ENCODE measurements around the gene CHPF. TPM values are rescaled to one million over a fixed set of nuclear protein-coding genes. Genes with fewer than 3 reads are reported as not detected.
A peak's percentile ranks its signal among the peaks of the same experiment; 100 is the strongest.

The CHPF gene
- total RNA-seq, 2 experiments from 2014 or later: 24.1 to 33.0 TPM

DNA sequence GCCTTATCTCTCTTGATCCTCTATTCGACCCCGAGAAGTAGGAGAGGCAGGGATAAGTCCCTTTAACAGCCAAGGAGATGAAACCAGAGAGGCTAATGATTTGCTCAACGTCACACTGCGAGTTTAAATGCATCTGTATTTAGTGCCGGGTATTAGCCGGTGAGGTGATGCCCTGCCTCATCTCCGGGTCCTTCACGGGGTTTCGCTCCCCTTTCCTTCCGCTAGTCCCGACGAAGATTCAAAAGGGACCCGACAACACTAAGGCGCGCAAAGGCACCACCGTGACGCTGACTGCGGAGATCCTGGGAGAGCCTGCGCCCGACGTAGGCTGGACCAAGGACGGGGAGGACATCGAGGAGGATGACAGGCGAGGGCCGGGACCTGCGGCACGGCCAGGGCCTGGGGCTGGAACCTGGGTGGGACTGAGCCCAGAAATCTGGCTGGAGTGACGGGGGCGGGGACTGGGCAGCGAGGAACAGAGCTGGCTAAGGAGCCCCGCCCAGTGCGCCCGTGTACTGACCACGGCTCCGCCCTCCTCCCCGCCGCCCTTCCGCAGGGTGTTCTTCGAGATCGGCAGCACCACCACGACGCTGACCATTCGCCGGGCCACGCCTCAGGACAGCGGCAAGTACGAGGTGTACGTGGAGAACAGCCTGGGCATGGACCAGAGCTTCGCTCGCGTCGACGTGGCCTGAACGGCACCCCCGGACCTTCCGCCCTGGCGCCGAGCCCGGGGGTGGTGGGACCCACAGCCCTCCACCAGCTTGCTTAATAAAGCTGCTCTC is 45.9 kb downstream of the CHPF start:
- BruUV-seq (replicated peaks): no TSS peak
- H3K36me3 ChIP-seq (ENCODE audit: insufficient read depth, low read length): no peaks in the 10 kb centered on the region

GRCh38 chr2:219496825-219497494 is 46.6 kb downstream of the CHPF start:
- H3K9me2 ChIP-seq (ENCODE audit: insufficient read depth, low read length): no peaks in the 10 kb centered on the region
- no peak overlapping the region for H3K4me2 ChIP-seq (ENCODE audit: low read length)
- peaks cover 23% of the 10 kb centered on the region for H3K4me1 ChIP-seq (ENCODE audit: insufficient read depth, low read length, poor library complexity, severe bottlenecking)
- intact Hi-C loops (cut with micrococcal nuclease; ENCODE audit: unreplicated experiment): no loop called here
- no peaks in the 10 kb centered on the region for H3K9me3 ChIP-seq (ENCODE audit: low read length)
- no peak for TF ChIP-seq CTCF (conservative IDR thresholded peaks at IDR 0.05; ENCODE audit: low read length)
- TF ChIP-seq EZH2phosphoT487 (IDR thresholded peaks at IDR 0.05; ENCODE audit: borderline replicate concordance, low read depth, low read length): no peak
- no peak for DNase-seq (ENCODE audit: low spot score)
- BruUV-seq (replicated peaks): no TSS peak
- H4K20me1 ChIP-seq (ENCODE audit: insufficient read depth, low read length): no peaks in the 10 kb centered on the region
- no peaks in the 10 kb centered on the region for H3K79me2 ChIP-seq (ENCODE audit: insufficient read depth, low read depth, low read length)
- H3K27ac ChIP-seq (ENCODE audit: low read depth, low read length, poor library complexity, severe bottlenecking): no peak overlapping the region
- H2AFZ ChIP-seq (ENCODE audit: low read length): no peak overlapping the region
- ChIA-PET POLR2A (no interaction called here), CTCF (ENCODE audit: unreplicated experiment) (interaction anchor here (0.5 to 1.1 kb wide), 2 partner anchors 19 to 33 kb away, joined by 3 read pairs; no protein-coding TSS in a partner anchor)
- no peak overlapping the region for H3K4me3 ChIP-seq (ENCODE audit: low read depth, low read length, poor library complexity, severe bottlenecking)
- no peaks in the 10 kb centered on the region for H3K36me3 ChIP-seq (ENCODE audit: insufficient read depth, low read length)

More for the DNA sequence above, 45.9 kb downstream of the CHPF start:
- Histone ChIP-seq H3K4me1 (ENCODE audit: insufficient read depth, low read length, poor library complexity, severe bottlenecking) (peaks cover 23% of the 10 kb centered on the region), H3K27ac (ENCODE audit: low read depth, low read length, poor library complexity, severe bottlenecking) (no peak overlapping the region), H2AFZ (ENCODE audit: low read length) (peak overlapping the region; percentile 53; the same call in 1 of the 2 replicates), H3K9me3 (ENCODE audit: low read length) (no peaks in the 10 kb centered on the region), H3K9me2 (ENCODE audit: insufficient read depth, low read length) (no peaks in the 10 kb centered on the region), H3K79me2 (ENCODE audit: insufficient read depth, low read depth, low read length) (no peaks in the 10 kb centered on the region), H4K20me1 (ENCODE audit: insufficient read depth, low read length) (no peaks in the 10 kb centered on the region), H3K4me2 (ENCODE audit: low read length) (peak overlapping the region; percentile 73), H3K4me3 (ENCODE audit: low read depth, low read length, poor library complexity, severe bottlenecking) (peak overlapping the region; percentile 77)
- no peak for DNase-seq (ENCODE audit: low spot score)
- ChIA-PET CTCF (ENCODE audit: unreplicated experiment) (interaction anchor here (1.1 to 1.7 kb wide), 3 partner anchors 23 to 43 kb away, joined by 3 to 5 read pairs (median 5); no protein-coding TSS in a partner anchor), POLR2A (interaction anchor here (1.2 kb wide), 2 partner anchors 39 to 106 kb away, joined by 3 read pairs; no protein-coding TSS in a partner anchor)
- TF ChIP-seq CTCF (conservative IDR thresholded peaks at IDR 0.05; ENCODE audit: low read length) (no peak), EZH2phosphoT487 (IDR thresholded peaks at IDR 0.05; ENCODE audit: borderline replicate concordance, low read depth, low read length) (no peak)
- intact Hi-C loops (cut with micrococcal nuclease; ENCODE audit: unreplicated experiment): no loop called here

Data from OCI-LY7 (cell line).